Measurements from ENCODE around the gene GMEB2.

The GMEB2 gene

GRCh38 chr20:63566395-63567135 is 60.3 kb downstream of the GMEB2 start:
- no peak overlapping the region for H3K4ac ChIP-seq (ENCODE audit: low read depth, low read length)
- no CpG with 5 or more reads among the region's 46 CpGs for WGBS (ENCODE audit: extremely low coverage, insufficient coverage, insufficient read length)
- no peak overlapping the region for H2AK5ac ChIP-seq (ENCODE audit: low read length)
- H3K4me1 ChIP-seq (ENCODE audit: control insufficient read depth in 1 of 2, insufficient read depth in 2 of 2, low read length in 2 of 2) = no peaks in the 10 kb centered on the region
- DNase-seq = no peak
- H4K91ac ChIP-seq (ENCODE audit: low read depth, low read length) = no peak overlapping the region
- no peak overlapping the region for H3K4me3 ChIP-seq (ENCODE audit: low read depth, low read length)
- no peak overlapping the region for H2BK5ac ChIP-seq (ENCODE audit: low read depth, low read length, poor library complexity)
- no peak overlapping the region for H2BK12ac ChIP-seq (ENCODE audit: low read length)
- no peak overlapping the region for H3K18ac ChIP-seq (ENCODE audit: low read length)
- peaks cover 6% of the 10 kb centered on the region for H3K9me3 ChIP-seq (ENCODE audit: insufficient read depth, low read depth, low read length)
- no peak overlapping the region for H4K12ac ChIP-seq (ENCODE audit: low read depth, low read length)
- H3K79me1 ChIP-seq (ENCODE audit: low read length) = no peaks in the 10 kb centered on the region
- no peak overlapping the region for H3K14ac ChIP-seq (ENCODE audit: low read length)
- no peak overlapping the region for H3K27ac ChIP-seq (ENCODE audit: low read depth, low read length)
- no peaks in the 10 kb centered on the region for H3K79me2 ChIP-seq (ENCODE audit: control insufficient read depth, insufficient read depth, low read length, poor library complexity)
- H3K36me3 ChIP-seq (ENCODE audit: control insufficient read depth in 1 of 2, insufficient read depth in 2 of 2, low read length in 2 of 2) = peaks cover 17 to 42% of the 10 kb centered on the region in 2 experiments
- no peak overlapping the region for H2BK120ac ChIP-seq (ENCODE audit: insufficient read depth, low read length, poor library complexity)
- H3K27me3 ChIP-seq (ENCODE audit: insufficient read depth, low read length) = no peaks in the 10 kb centered on the region
- H2AFZ ChIP-seq (ENCODE audit: insufficient read depth, low read length, poor library complexity) = no peak overlapping the region
- no peak overlapping the region for H4K8ac ChIP-seq (ENCODE audit: low read depth, low read length)
- no peak overlapping the region for H3K23ac ChIP-seq (ENCODE audit: low read length)
- no peak overlapping the region for H3K4me2 ChIP-seq (ENCODE audit: low read length)
- no peak overlapping the region for H3K9ac ChIP-seq (ENCODE audit: low read length)

DNA sequence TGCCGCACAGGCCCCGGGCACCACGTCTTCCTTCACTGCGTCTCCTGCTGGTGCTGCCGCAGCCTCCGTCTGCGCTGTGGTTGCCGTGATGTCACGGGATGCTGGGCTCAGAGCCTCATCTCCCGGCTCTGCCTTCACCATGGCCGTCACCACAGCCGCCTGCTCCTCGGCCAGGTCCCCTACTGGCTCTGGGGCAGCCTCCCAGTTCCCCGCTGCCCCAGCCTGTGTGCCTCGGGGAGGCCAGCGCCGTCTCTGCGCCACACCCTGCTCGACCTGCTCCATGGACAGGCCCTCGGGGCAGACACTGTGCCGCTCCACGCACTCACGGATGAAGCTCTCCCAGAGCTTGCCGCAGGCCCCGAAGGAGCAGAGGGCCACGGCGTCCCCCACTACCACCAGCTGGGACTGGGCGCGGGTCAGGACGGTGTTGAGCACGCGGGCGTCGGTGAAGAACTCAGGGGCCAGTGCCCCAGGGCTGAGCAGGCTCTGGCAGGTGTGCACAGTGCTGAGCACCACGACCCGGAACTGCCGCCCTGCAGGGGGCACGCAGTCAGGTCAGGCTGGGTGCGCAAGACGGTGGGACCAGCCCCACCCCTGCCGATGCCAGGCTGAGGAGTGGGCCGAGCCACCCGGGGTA is 61.1 kb downstream of the GMEB2 start:
- Histone ChIP-seq H2BK12ac (ENCODE audit: low read length) (no peak overlapping the region), H2BK5ac (ENCODE audit: low read depth, low read length, poor library complexity) (no peak overlapping the region), H3K23ac (ENCODE audit: low read length) (no peak overlapping the region), H3K4me3 (ENCODE audit: low read depth, low read length) (no peak overlapping the region), H3K27me3 (ENCODE audit: insufficient read depth, low read length) (no peaks in the 10 kb centered on the region), H2AFZ (ENCODE audit: insufficient read depth, low read length, poor library complexity) (no peak overlapping the region), H3K4me2 (ENCODE audit: low read length) (no peak overlapping the region), H2BK120ac (ENCODE audit: insufficient read depth, low read length, poor library complexity) (no peak overlapping the region), H3K9ac (ENCODE audit: low read length) (no peak overlapping the region), H4K8ac (ENCODE audit: low read depth, low read length) (no peak overlapping the region), H4K91ac (ENCODE audit: low read depth, low read length) (no peak overlapping the region), H3K79me1 (ENCODE audit: low read length) (no peaks in the 10 kb centered on the region), H2AK5ac (ENCODE audit: low read length) (no peak overlapping the region), H3K9me3 (ENCODE audit: insufficient read depth, low read depth, low read length) (peaks cover 6% of the 10 kb centered on the region), H3K27ac (ENCODE audit: low read depth, low read length) (no peak overlapping the region), H4K12ac (ENCODE audit: low read depth, low read length) (no peak overlapping the region), H3K18ac (ENCODE audit: low read length) (no peak overlapping the region), H3K36me3 (ENCODE audit: control insufficient read depth in 1 of 2, insufficient read depth in 2 of 2, low read length in 2 of 2) (peaks cover 22 to 47% of the 10 kb centered on the region in 2 experiments), H3K79me2 (ENCODE audit: control insufficient read depth, insufficient read depth, low read length, poor library complexity) (no peaks in the 10 kb centered on the region), H3K4me1 (ENCODE audit: control insufficient read depth in 1 of 2, insufficient read depth in 2 of 2, low read length in 2 of 2) (no peaks in the 10 kb centered on the region), H3K14ac (ENCODE audit: low read length) (no peak overlapping the region), H3K4ac (ENCODE audit: low read depth, low read length) (no peak overlapping the region)
- no CpG with 5 or more reads among the region's 43 CpGs for WGBS (ENCODE audit: extremely low coverage, insufficient coverage, insufficient read length)
- peak in 1 of 2 donors; percentile 43 for DNase-seq

DNA sequence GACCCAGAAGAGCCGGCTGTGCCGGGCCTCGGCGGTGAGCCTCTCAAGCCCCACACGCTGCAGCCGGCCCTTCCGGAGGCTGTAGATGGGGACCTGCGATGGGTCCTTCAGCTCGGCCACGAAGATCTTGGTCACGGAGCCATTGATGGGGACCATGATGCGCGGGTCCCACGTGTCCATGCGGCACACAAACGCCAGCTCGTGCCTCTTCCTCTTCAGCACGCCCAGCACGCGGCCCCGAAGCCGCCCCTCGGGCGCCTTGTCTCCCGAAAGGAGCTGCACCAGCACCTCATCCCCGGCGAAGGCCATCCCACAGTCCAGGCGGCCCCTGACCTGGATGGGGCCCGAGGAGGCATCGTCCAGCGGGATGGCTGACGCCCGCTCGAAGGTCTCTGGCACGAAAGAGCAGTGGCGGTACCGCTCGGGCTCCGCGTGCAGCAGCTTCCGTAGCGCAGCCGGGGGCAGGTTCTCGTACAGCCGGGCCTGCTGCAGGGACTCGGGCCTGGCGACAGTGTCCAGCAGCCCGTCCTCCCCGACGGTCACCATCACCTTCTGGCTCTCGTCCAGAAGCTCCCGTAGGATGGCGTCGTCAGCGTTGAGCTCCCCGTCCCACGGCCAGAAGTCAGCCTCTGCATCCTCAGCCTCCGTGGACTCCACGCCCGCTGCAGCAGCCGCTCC is 61.7 kb downstream of the GMEB2 start:
- H3K79me2 ChIP-seq (ENCODE audit: control insufficient read depth, insufficient read depth, low read length, poor library complexity) = no peaks in the 10 kb centered on the region
- H2BK5ac ChIP-seq (ENCODE audit: low read depth, low read length, poor library complexity) = no peak overlapping the region
- no peak overlapping the region for H3K4me2 ChIP-seq (ENCODE audit: low read length)
- H3K4me3 ChIP-seq (ENCODE audit: low read depth, low read length) = no peak overlapping the region
- no peak overlapping the region for H4K8ac ChIP-seq (ENCODE audit: low read depth, low read length)
- no peak overlapping the region for H3K27ac ChIP-seq (ENCODE audit: low read depth, low read length)
- no peak for DNase-seq
- peaks cover 28 to 52% of the 10 kb centered on the region in 2 experiments for H3K36me3 ChIP-seq (ENCODE audit: control insufficient read depth in 1 of 2, insufficient read depth in 2 of 2, low read length in 2 of 2)
- H2AFZ ChIP-seq (ENCODE audit: insufficient read depth, low read length, poor library complexity) = no peak overlapping the region
- H3K14ac ChIP-seq (ENCODE audit: low read length) = no peak overlapping the region
- H2BK120ac ChIP-seq (ENCODE audit: insufficient read depth, low read length, poor library complexity) = no peak overlapping the region
- H3K4me1 ChIP-seq (ENCODE audit: control insufficient read depth in 1 of 2, insufficient read depth in 2 of 2, low read length in 2 of 2) = no peaks in the 10 kb centered on the region
- H3K18ac ChIP-seq (ENCODE audit: low read length) = no peak overlapping the region
- no peak overlapping the region for H4K12ac ChIP-seq (ENCODE audit: low read depth, low read length)
- no peak overlapping the region for H2AK5ac ChIP-seq (ENCODE audit: low read length)
- no CpG with 5 or more reads among the region's 61 CpGs for WGBS (ENCODE audit: extremely low coverage, insufficient coverage, insufficient read length)
- H2BK12ac ChIP-seq (ENCODE audit: low read length) = no peak overlapping the region
- H3K9ac ChIP-seq (ENCODE audit: low read length) = no peak overlapping the region
- peaks cover 6% of the 10 kb centered on the region for H3K9me3 ChIP-seq (ENCODE audit: insufficient read depth, low read depth, low read length)
- H4K91ac ChIP-seq (ENCODE audit: low read depth, low read length) = no peak overlapping the region
- H3K27me3 ChIP-seq (ENCODE audit: insufficient read depth, low read length) = no peaks in the 10 kb centered on the region
- no peak overlapping the region for H3K23ac ChIP-seq (ENCODE audit: low read length)
- no peaks in the 10 kb centered on the region for H3K79me1 ChIP-seq (ENCODE audit: low read length)
- no peak overlapping the region for H3K4ac ChIP-seq (ENCODE audit: low read depth, low read length)

DNA sequence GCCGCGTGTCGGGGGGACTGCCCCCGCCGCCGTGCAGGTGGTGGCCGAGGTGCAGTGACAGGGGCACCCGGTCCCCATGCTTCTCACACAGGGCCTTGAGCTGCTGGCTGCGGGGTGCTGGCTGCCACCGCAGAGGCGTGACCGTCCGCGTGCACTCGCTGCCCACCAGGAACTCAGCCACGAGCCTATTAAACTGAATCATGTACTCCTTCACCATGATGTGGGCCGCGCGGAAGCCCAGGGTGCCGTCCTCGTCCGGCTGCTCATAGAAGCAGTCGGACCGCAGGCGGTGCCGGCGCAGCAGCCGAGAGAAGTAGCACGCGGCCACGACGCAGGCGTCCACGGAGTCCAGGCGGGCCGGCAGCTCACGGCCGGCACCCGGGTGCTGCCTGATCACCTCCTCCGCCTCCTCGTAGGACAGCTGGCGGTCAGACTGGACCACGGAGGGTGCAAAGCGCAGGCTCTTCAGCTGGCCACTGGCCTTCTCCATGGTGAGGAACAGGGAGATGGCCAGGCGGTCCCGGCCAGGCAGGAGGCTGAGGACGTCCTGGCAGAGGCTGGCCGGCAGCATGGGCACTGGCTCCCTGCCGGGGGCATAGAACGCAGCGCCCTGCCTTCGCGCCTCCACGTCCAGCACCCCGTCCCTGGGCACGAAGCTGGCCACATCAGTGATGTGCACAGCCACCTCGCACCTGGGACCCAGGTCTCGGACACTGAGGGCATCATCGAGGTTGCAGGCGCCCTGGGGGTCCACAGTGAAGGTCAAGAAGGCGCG is 62.7 kb downstream of the GMEB2 start:
- no peak overlapping the region for H2AK5ac ChIP-seq (ENCODE audit: low read length)
- no peak for DNase-seq
- H3K36me3 ChIP-seq (ENCODE audit: control insufficient read depth in 1 of 2, insufficient read depth in 2 of 2, low read length in 2 of 2) = peaks cover 34 to 58% of the 10 kb centered on the region in 2 experiments
- no peaks in the 10 kb centered on the region for H3K27me3 ChIP-seq (ENCODE audit: insufficient read depth, low read length)
- no peak overlapping the region for H3K4ac ChIP-seq (ENCODE audit: low read depth, low read length)
- no peak overlapping the region for H3K4me3 ChIP-seq (ENCODE audit: low read depth, low read length)
- no peak overlapping the region for H2BK120ac ChIP-seq (ENCODE audit: insufficient read depth, low read length, poor library complexity)
- no peak overlapping the region for H4K91ac ChIP-seq (ENCODE audit: low read depth, low read length)
- H3K14ac ChIP-seq (ENCODE audit: low read length) = no peak overlapping the region
- no peak overlapping the region for H3K23ac ChIP-seq (ENCODE audit: low read length)
- no peaks in the 10 kb centered on the region for H3K79me2 ChIP-seq (ENCODE audit: control insufficient read depth, insufficient read depth, low read length, poor library complexity)
- no peak overlapping the region for H4K12ac ChIP-seq (ENCODE audit: low read depth, low read length)
- H3K18ac ChIP-seq (ENCODE audit: low read length) = no peak overlapping the region
- no peak overlapping the region for H3K27ac ChIP-seq (ENCODE audit: low read depth, low read length)
- H4K8ac ChIP-seq (ENCODE audit: low read depth, low read length) = no peak overlapping the region
- H3K9ac ChIP-seq (ENCODE audit: low read length) = no peak overlapping the region
- H2BK12ac ChIP-seq (ENCODE audit: low read length) = no peak overlapping the region
- H3K4me2 ChIP-seq (ENCODE audit: low read length) = no peak overlapping the region
- no peak overlapping the region for H2AFZ ChIP-seq (ENCODE audit: insufficient read depth, low read length, poor library complexity)
- no peaks in the 10 kb centered on the region for H3K4me1 ChIP-seq (ENCODE audit: control insufficient read depth in 1 of 2, insufficient read depth in 2 of 2, low read length in 2 of 2)
- H3K9me3 ChIP-seq (ENCODE audit: insufficient read depth, low read depth, low read length) = peaks cover 6% of the 10 kb centered on the region
- no peak overlapping the region for H2BK5ac ChIP-seq (ENCODE audit: low read depth, low read length, poor library complexity)
- no CpG with 5 or more reads among the region's 62 CpGs for WGBS (ENCODE audit: extremely low coverage, insufficient coverage, insufficient read length)
- H3K79me1 ChIP-seq (ENCODE audit: low read length) = no peaks in the 10 kb centered on the region
